Spinal cord (tissue), 10 donors: Measurements from ENCODE around the gene PDE4D. TPM values are rescaled to one million over a fixed set of nuclear protein-coding genes. Genes with fewer than 3 reads are reported as not detected.

Experiments used
- DNase-seq, 6 donors: peaks; one replicate each; pipeline versions ENCODE4 v3.0.0 to v3.0.0-alpha.2; 2013 to 2015; ENCODE audit warnings: low spot score in 6 of 6, low read depth in 4 of 6
- H3K27ac ChIP-seq: one replicate; pipeline ENCODE4 v1.5.1; 2013; ENCODE audit warnings: low read depth, low read length, control low read depth
- H3K27me3 ChIP-seq: one replicate; pipeline ENCODE4 v1.6.1; 2013; ENCODE audit warnings: low read length; ENCODE audit not compliant: control insufficient read depth, insufficient read depth
- H3K36me3 ChIP-seq: one replicate; pipeline ENCODE4 v1.6.1; 2013; ENCODE audit warnings: low read length; ENCODE audit not compliant: control insufficient read depth, insufficient read depth
- H3K4me1 ChIP-seq: one replicate; pipeline ENCODE4 v1.6.1; 2013; ENCODE audit warnings: low read length; ENCODE audit not compliant: control insufficient read depth, insufficient read depth
- H3K4me3 ChIP-seq: one replicate; pipeline ENCODE4 v1.5.1; 2013; ENCODE audit warnings: low read depth, low read length, control low read depth
- H3K9me3 ChIP-seq: one replicate; pipeline ENCODE4 v1.6.1; 2013; ENCODE audit warnings: low read length; ENCODE audit not compliant: control insufficient read depth, insufficient read depth
- WGBS: methylation state at CpG from one replicate; pipeline ENCODE4 v1.1.5; 2013; ENCODE audit warnings: missing lambda C conversion rate; ENCODE audit not compliant: insufficient coverage; 5-methylcytosine and 5-hydroxymethylcytosine counted together
- polyA plus RNA-seq, 2 donors: library from polyadenylated mRNA; unstranded; fragments of 120-200 nt; gene quantifications; one replicate each; pipeline ENCODE4 v1.2.1, GENCODE V29; 2013; ENCODE audit not compliant: insufficient read length in 2 of 2
- total RNA-seq, 2 donors: library from RNA; depleted of rRNA in 1 of 2; stranded (reverse); fragments of 120-200 nt in 1 of 2; fragments of >200 nt in 1 of 2; gene quantifications; one replicate each; pipeline versions ENCODE4 v1.2.3 to v1.2.4, GENCODE V29; 2013 to 2014
- donor health status: healthy.

Gene PDE4D
- total and polyA plus RNA-seq, 4 donors: 16.1 to 84.0 (median 37.0) TPM

- Histone ChIP-seq H3K27ac (peak overlapping the region; percentile 35), H3K9me3 (no peaks in the 10 kb centered on the region), H3K4me1 (peaks cover 18% of the 10 kb centered on the region), H3K27me3 (no peaks in the 10 kb centered on the region), H3K4me3 (no peak overlapping the region), H3K36me3 (no peaks in the 10 kb centered on the region)
- peak in 1 of 6 donors; percentile 73 for DNase-seq
- 47% methylated on average over 2 of the region's 5 CpGs for WGBS
Observed at GRCh38 chr5:59123595-59124561, 769.6 kb downstream of the PDE4D start.

GRCh38 chr5:59119480-59119879 is 774.0 kb downstream of the PDE4D start:
- Histone ChIP-seq H3K4me1 (no peaks in the 10 kb centered on the region), H3K36me3 (no peaks in the 10 kb centered on the region), H3K27ac (no peak overlapping the region), H3K4me3 (no peak overlapping the region), H3K27me3 (no peaks in the 10 kb centered on the region), H3K9me3 (no peaks in the 10 kb centered on the region)
- DNase-seq: no peak
- no CpG with 5 or more reads among the region's 1 CpG for WGBS

- Histone ChIP-seq H3K27ac (no peak overlapping the region), H3K36me3 (no peaks in the 10 kb centered on the region), H3K4me3 (no peak overlapping the region), H3K27me3 (no peaks in the 10 kb centered on the region), H3K9me3 (no peaks in the 10 kb centered on the region), H3K4me1 (no peaks in the 10 kb centered on the region)
- WGBS: 100% methylated on average over 1 of the region's 3 CpGs
- DNase-seq: no peak
Observed at GRCh38 chr5:59117320-59117719, 776.2 kb downstream of the PDE4D start.

GRCh38 chr5:59116231-59116865 is 777.2 kb downstream of the PDE4D start:
- no peaks in the 10 kb centered on the region for H3K4me1 ChIP-seq
- H3K27me3 ChIP-seq: no peaks in the 10 kb centered on the region
- no peaks in the 10 kb centered on the region for H3K36me3 ChIP-seq
- 52% methylated on average over 8 of the region's 11 CpGs for WGBS
- no peak for DNase-seq
- H3K9me3 ChIP-seq: no peaks in the 10 kb centered on the region
- no peak overlapping the region for H3K4me3 ChIP-seq
- H3K27ac ChIP-seq: no peak overlapping the region

GRCh38 chr5:59115345-59115744 is 778.2 kb downstream of the PDE4D start:
- Histone ChIP-seq H3K9me3 (no peaks in the 10 kb centered on the region), H3K4me3 (no peak overlapping the region), H3K27me3 (no peaks in the 10 kb centered on the region), H3K27ac (no peak overlapping the region), H3K4me1 (no peaks in the 10 kb centered on the region), H3K36me3 (no peaks in the 10 kb centered on the region)
- DNase-seq: no peak

- H3K9me3 ChIP-seq: no peaks in the 10 kb centered on the region
- H3K27ac ChIP-seq: no peak overlapping the region
- no peaks in the 10 kb centered on the region for H3K27me3 ChIP-seq
- H3K4me1 ChIP-seq: no peaks in the 10 kb centered on the region
- no peak overlapping the region for H3K4me3 ChIP-seq
- no peak for DNase-seq
- no peaks in the 10 kb centered on the region for H3K36me3 ChIP-seq
- WGBS: 100% methylated on average over 2 of the region's 2 CpGs
Observed at GRCh38 chr5:59109383-59109782, 784.1 kb downstream of the PDE4D start.

- Histone ChIP-seq H3K36me3 (no peaks in the 10 kb centered on the region), H3K4me1 (no peaks in the 10 kb centered on the region), H3K9me3 (no peaks in the 10 kb centered on the region), H3K4me3 (no peak overlapping the region), H3K27ac (no peak overlapping the region), H3K27me3 (no peaks in the 10 kb centered on the region)
- WGBS: no CpG with 5 or more reads among the region's 2 CpGs
- peak in 1 of 6 donors; percentile 29 for DNase-seq
Observed at GRCh38 chr5:59107692-59108091, 785.8 kb downstream of the PDE4D start.

- DNase-seq: peak in 2 of 6 donors; percentile 70 to 89
- peak overlapping the region; percentile 36 for H3K27ac ChIP-seq
- 25% methylated on average over 1 of the region's 9 CpGs for WGBS
Observed at GRCh38 chr5:59104400-59105127, 789.0 kb downstream of the PDE4D start.

GRCh38 chr5:59103303-59103702 is 790.2 kb downstream of the PDE4D start:
- Histone ChIP-seq H3K36me3 (no peaks in the 10 kb centered on the region), H3K9me3 (no peaks in the 10 kb centered on the region), H3K27ac (no peak overlapping the region), H3K27me3 (no peaks in the 10 kb centered on the region), H3K4me3 (no peak overlapping the region), H3K4me1 (no peaks in the 10 kb centered on the region)
- 62% methylated on average over 2 of the region's 3 CpGs for WGBS
- no peak for DNase-seq

More at GRCh38 chr5:59104400-59105127, 789.0 kb downstream of the PDE4D start:
- no peak overlapping the region for H3K4me3 ChIP-seq
- H3K27me3 ChIP-seq: no peaks in the 10 kb centered on the region
- no peaks in the 10 kb centered on the region for H3K4me1 ChIP-seq
- H3K36me3 ChIP-seq: no peaks in the 10 kb centered on the region
- no peaks in the 10 kb centered on the region for H3K9me3 ChIP-seq
